ENCODE results near the gene SLC22A3. TPM values are rescaled to one million over a fixed set of nuclear protein-coding genes. Genes with fewer than 3 reads are reported as not detected.
A peak's percentile ranks its signal among the peaks of the same experiment; 100 is the strongest.
"Not testable (repeated sequence)": the region's sequence is repeated elsewhere in the genome, so short reads cannot be mapped to it uniquely, and the experiment has no call there.

The SLC22A3 gene
- total and polyA plus RNA-seq, 3 donors from 2014 or later: 5.7 to 10.3 (median 6.9) TPM

DNA sequence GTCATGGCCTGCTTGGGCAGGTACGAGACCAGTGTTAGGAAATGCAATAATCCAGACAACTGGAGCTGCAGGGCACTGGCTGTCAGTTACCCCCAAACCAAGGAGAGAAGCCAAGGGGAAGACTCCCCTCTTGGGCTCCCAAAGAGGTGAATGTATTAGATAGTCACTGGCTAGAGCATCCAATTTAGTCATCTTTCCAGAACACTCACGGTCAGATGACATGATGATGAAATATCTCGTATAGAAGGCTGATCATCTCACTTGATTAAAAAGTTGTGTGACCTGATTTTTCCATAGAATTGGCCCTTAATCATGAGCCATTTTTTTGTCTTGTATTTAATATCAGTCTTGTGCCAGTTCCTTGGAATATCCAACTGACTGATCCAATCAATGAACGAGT lies 40.7 kb downstream of the SLC22A3 start:
- Histone ChIP-seq H3K4me3 (no peak overlapping the region), H3K27ac (no peak overlapping the region), H3K4me1 (no peaks in the 10 kb centered on the region), H3K27me3 (no peaks in the 10 kb centered on the region), H3K9me3 (no peaks in the 10 kb centered on the region), H3K36me3 (ENCODE audit: low read depth, missing control alignments) (no peaks in the 10 kb centered on the region)
- no peak for TF ChIP-seq POLR2A (IDR thresholded peaks at IDR 0.05)
- TF ChIP-seq, protein P1, sequence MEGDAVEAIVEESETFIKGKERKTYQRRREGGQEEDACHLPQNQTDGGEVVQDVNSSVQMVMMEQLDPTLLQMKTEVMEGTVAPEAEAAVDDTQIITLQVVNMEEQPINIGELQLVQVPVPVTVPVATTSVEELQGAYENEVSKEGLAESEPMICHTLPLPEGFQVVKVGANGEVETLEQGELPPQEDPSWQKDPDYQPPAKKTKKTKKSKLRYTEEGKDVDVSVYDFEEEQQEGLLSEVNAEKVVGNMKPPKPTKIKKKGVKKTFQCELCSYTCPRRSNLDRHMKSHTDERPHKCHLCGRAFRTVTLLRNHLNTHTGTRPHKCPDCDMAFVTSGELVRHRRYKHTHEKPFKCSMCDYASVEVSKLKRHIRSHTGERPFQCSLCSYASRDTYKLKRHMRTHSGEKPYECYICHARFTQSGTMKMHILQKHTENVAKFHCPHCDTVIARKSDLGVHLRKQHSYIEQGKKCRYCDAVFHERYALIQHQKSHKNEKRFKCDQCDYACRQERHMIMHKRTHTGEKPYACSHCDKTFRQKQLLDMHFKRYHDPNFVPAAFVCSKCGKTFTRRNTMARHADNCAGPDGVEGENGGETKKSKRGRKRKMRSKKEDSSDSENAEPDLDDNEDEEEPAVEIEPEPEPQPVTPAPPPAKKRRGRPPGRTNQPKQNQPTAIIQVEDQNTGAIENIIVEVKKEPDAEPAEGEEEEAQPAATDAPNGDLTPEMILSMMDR (IDR thresholded peaks at IDR 0.05): no peak
- WGBS, 2 donors: 94 to 97% methylated on average over 4 of the region's 4 CpGs
- intact Hi-C loops (cut with DNase I; ENCODE audit: low total_unique reads): no loop called here
- DNase-seq: no peak

DNA sequence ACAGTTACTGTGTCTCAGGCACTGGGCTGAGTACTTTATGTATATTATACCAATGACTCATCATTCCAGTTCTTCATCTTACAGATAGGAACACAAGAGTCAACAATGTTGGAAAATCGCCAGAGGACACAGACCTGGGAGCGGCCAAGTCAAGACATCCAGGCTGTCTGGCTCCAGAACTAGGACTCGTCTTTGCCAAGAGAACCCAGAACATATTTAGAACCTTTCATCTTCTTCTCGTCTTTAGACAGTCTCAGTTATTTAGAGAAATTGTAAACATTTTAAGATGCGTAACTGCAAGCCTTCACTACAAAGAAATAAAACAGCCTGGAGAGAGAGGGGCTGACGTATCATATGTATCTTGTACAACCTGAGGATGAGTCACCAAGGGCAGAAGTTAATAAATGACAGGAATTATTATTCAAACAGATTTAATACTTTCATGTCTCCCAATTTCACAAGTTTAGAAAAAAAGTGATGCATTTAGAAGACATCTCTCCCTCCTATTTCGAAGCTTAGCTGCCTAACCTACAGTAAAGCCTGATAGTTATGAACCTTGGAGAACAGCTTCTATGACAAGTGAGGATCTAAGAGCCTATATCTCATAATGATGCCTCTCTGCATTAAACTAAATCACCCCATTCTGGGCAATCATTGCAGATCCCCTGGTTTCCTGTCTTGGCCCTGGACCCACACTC lies 43.4 kb downstream of the SLC22A3 start:
- WGBS, 2 donors: 67 to 69% methylated on average over 7 of the region's 7 CpGs
- no peaks in the 10 kb centered on the region for H3K9me3 ChIP-seq
- H3K27me3 ChIP-seq: no peaks in the 10 kb centered on the region
- DNase-seq: no peak
- no peaks in the 10 kb centered on the region for H3K36me3 ChIP-seq (ENCODE audit: low read depth, missing control alignments)
- H3K4me1 ChIP-seq: no peaks in the 10 kb centered on the region
- no peak overlapping the region for H3K27ac ChIP-seq
- no peak overlapping the region for H3K4me3 ChIP-seq
- intact Hi-C loops (cut with DNase I; ENCODE audit: low total_unique reads): no loop called here
- no peak for TF ChIP-seq POLR2A (IDR thresholded peaks at IDR 0.05)
- TF ChIP-seq, protein P1 (IDR thresholded peaks at IDR 0.05): no peak

DNA sequence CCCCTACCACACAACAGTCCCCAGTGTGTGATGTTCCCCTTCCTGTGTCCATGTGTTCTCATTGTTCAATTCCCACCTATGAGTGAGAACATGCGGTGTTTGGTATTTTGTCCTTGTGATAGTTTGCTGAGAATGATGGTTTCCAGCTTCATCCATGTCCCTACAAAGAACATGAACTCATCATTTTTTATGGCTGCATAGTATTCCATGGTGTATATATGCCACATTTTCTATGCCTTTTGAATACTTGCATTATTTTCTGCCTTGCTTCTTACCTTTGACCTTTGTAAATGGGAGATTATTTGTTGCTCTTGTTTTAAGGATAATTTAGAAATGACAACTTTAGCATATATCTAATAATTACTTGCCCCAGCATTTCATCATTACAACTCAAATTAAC lies 45.3 kb downstream of the SLC22A3 start:
- H3K36me3 ChIP-seq (ENCODE audit: low read depth, missing control alignments); H3K27ac ChIP-seq; H3K4me1 ChIP-seq; H3K9me3 ChIP-seq; intact Hi-C loops (cut with DNase I; ENCODE audit: low total_unique reads); DNase-seq; H3K27me3 ChIP-seq; H3K4me3 ChIP-seq: not testable (repeated sequence)
- WGBS, 2 donors: 86 to 100% methylated on average over 1 of the region's 1 CpG

DNA sequence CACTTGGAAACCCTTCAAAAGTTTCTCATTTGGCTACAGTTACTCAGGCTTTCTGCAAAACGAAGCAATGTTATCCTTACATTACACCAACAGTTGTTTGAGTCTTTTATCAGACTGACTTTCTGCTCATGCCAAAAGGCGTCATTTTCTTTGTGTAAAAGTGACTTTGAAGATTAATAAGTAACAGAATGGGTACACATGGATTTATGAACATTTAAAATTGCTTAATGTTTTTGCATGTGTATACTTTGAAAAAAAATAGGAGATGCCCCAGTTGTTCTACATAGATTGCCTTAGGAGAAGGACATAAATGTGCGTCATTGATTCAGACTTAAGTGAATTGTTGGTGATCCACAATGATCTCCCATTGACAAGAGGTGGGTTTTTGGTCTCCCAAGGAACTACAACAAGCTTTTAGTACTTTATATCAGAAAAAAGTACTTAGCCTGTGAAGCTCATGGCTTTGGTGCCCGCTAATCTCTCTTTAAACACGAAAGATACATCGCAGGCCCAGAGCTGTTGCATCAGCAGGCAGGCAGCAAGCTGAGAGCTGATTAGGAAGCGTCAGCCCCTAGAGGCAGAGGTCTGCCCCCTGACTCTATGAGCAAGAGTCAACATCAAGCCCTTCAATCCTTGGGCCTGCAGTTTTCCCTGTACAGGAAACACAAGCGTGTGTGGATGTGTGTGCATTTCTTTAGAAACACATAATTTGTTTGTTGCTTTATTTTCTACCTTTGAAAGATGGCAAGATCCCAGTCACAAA lies 45.9 kb downstream of the SLC22A3 start:
- no peaks in the 10 kb centered on the region for H3K4me1 ChIP-seq
- H3K36me3 ChIP-seq (ENCODE audit: low read depth, missing control alignments): no peaks in the 10 kb centered on the region
- WGBS, 2 donors: 61 to 69% methylated on average over 8 of the region's 8 CpGs
- no peaks in the 10 kb centered on the region for H3K27me3 ChIP-seq
- TF ChIP-seq, protein P1 (IDR thresholded peaks at IDR 0.05): no peak
- no peak for TF ChIP-seq POLR2A (IDR thresholded peaks at IDR 0.05)
- no peaks in the 10 kb centered on the region for H3K9me3 ChIP-seq
- H3K4me3 ChIP-seq: no peak overlapping the region
- DNase-seq: peak; percentile 62
- no peak overlapping the region for H3K27ac ChIP-seq
- intact Hi-C loops (cut with DNase I; ENCODE audit: low total_unique reads): no loop called here

DNA sequence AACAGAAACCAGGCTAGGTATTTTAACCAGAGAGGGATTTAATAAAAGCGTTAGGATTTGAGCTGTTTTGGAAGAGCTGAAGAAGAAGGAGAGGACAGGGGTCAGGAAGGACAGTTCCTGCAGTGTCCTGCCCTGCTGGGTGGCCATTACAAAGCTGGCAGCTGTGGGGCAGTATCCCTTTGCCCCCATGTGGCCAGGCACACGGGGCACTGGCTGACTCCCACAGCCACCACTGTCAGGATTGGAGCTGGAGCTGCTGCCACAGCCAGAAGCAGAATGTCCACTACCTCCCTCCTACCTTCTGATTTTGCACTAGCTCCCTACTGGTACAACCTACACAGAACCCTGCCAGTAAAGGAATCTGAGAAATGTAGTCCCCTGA lies 46.5 kb downstream of the SLC22A3 start:
- no peak for DNase-seq
- intact Hi-C loops (cut with DNase I; ENCODE audit: low total_unique reads): no loop called here
- 61 to 75% methylated on average over 2 of the region's 2 CpGs for WGBS, 2 donors

More for the DNA sequence above, 46.5 kb downstream of the SLC22A3 start:
- Histone ChIP-seq H3K4me1 (no peaks in the 10 kb centered on the region), H3K27me3 (no peaks in the 10 kb centered on the region), H3K36me3 (ENCODE audit: low read depth, missing control alignments) (no peaks in the 10 kb centered on the region), H3K4me3 (no peak overlapping the region), H3K9me3 (no peaks in the 10 kb centered on the region), H3K27ac (no peak overlapping the region)
- TF ChIP-seq, protein P1 (IDR thresholded peaks at IDR 0.05): no peak
- TF ChIP-seq POLR2A (IDR thresholded peaks at IDR 0.05): no peak

Data from testis (tissue), 3 donors.